ENCODE results near the gene MUL1.

The MUL1 gene

GRCh38 chr1:20484519-20485462, 23.2 kb downstream of the MUL1 start:
- DNase-seq = no peak

- DNase-seq = no peak
These were observed 24.0 kb downstream of the MUL1 start for GRCh38 chr1:20483833-20484518.

GRCh38 chr1:20483098-20483832, 24.7 kb downstream of the MUL1 start:
- no peak for DNase-seq

GRCh38 chr1:20481643-20482498, 26.1 kb downstream of the MUL1 start:
- DNase-seq = no peak

- DNase-seq = no peak
These were observed 26.9 kb downstream of the MUL1 start for GRCh38 chr1:20480951-20481617.

GRCh38 chr1:20480243-20480944, 27.6 kb downstream of the MUL1 start:
- no peak for DNase-seq

GRCh38 chr1:20479840-20480239, 28.1 kb downstream of the MUL1 start:
- no peak for DNase-seq

- DNase-seq = no peak
These were observed 29.8 kb downstream of the MUL1 start for GRCh38 chr1:20478057-20478635.

- no peak for DNase-seq
These were observed 30.4 kb downstream of the MUL1 start for GRCh38 chr1:20477348-20478056.

- DNase-seq = peak; percentile 43
These were observed 31.5 kb downstream of the MUL1 start for GRCh38 chr1:20476265-20477038.

- DNase-seq = no peak
These were observed 33.0 kb downstream of the MUL1 start for GRCh38 chr1:20474996-20475395.

GRCh38 chr1:20474333-20474975, 33.5 kb downstream of the MUL1 start:
- no peak for DNase-seq

- DNase-seq = no peak
These were observed 34.1 kb downstream of the MUL1 start for GRCh38 chr1:20473894-20474293.

- DNase-seq = peak; percentile 38
These were observed 34.9 kb downstream of the MUL1 start for GRCh38 chr1:20472860-20473711.

- no peak for DNase-seq
These were observed 35.8 kb downstream of the MUL1 start for GRCh38 chr1:20472121-20472520.

- DNase-seq = no peak
These were observed 37.8 kb downstream of the MUL1 start for GRCh38 chr1:20470194-20470593.

- DNase-seq = no peak
These were observed 38.4 kb downstream of the MUL1 start for GRCh38 chr1:20469406-20470076.
